Heart left ventricle (tissue), 13 donors: ENCODE measurements around the gene LRRC23.

Source experiments
- POLR2A ChIP-seq, 2 donors: fragments of 450-650 bp; IDR thresholded peaks; one replicate each; pipeline ENCODE4 v1.6.1; 2017; ENCODE audit warnings: antibody characterized with exemption in 2 of 2, mild to moderate bottlenecking in 2 of 2, moderate library complexity in 2 of 2
- TF ChIP-seq, protein P1 (sequence below), 12 donors: fragments of 200-600 bp; sonication (generic) in 4 of 12; IDR thresholded peaks; one replicate each; pipeline versions ENCODE4 v1.5.0 to v1.8.0; 2018 to 2022; ENCODE audit warnings: antibody characterized with exemption in 12 of 12, mild to moderate bottlenecking in 5 of 12
- donor health status: ischemic (EF 13 %, LVEDD 7.1; RV severe dilation, severe dysfunction).
- donor health status: DM: no; HTN: yes; CAD: no.
- donor health status: DM: no; HTN: no; CAD: no.
- donor health status: ischemic (EF 25% LVEDD 6.9; RV normal size, moderate dysfunction).
- donor health status: ischemic (EF 25% LVEDD 5.7; RV mildly dilated, moderate dysfunction).
- donor health status: ischemic (EF 35%, LVEDD 5.7; RV mildly dilated, moderate dysfunction).
- donor health status: nonischemic (EF 11% LVEDD 7.7; RV severe dilation, severe dysfunction).
- donor health status: DM: yes; HTN: yes; CAD: no.
- donor health status: PGD.
- donor health status: ischemic (EF 29% LVEDD 5.4; RV normal size, mild dysfunction).
- donor health status: nonischemic (EF 23%, LVEDD 6.1; RV moderate dilation, normal function).

- TF ChIP-seq, protein P1, sequence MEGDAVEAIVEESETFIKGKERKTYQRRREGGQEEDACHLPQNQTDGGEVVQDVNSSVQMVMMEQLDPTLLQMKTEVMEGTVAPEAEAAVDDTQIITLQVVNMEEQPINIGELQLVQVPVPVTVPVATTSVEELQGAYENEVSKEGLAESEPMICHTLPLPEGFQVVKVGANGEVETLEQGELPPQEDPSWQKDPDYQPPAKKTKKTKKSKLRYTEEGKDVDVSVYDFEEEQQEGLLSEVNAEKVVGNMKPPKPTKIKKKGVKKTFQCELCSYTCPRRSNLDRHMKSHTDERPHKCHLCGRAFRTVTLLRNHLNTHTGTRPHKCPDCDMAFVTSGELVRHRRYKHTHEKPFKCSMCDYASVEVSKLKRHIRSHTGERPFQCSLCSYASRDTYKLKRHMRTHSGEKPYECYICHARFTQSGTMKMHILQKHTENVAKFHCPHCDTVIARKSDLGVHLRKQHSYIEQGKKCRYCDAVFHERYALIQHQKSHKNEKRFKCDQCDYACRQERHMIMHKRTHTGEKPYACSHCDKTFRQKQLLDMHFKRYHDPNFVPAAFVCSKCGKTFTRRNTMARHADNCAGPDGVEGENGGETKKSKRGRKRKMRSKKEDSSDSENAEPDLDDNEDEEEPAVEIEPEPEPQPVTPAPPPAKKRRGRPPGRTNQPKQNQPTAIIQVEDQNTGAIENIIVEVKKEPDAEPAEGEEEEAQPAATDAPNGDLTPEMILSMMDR (IDR thresholded peaks at IDR 0.05) = peak; percentile 68 to 96 (median 86)
- peak in 1 of 2 donors; percentile 28 for TF ChIP-seq POLR2A (IDR thresholded peaks at IDR 0.05)
Observed at GRCh38 chr12:6944381-6945186, 40.0 kb downstream of the LRRC23 start.
